CD4-positive, alpha-beta T cell treated with Interleukin-6 for 4 hours (primary cell): ENCODE measurements around the gene MDN1.
"Not testable (repeated sequence)": the region's sequence is repeated elsewhere in the genome, so short reads cannot be mapped to it uniquely, and the experiment has no call there.

ENCODE experiments used
- DNase-seq: peaks from one replicate; pipeline ENCODE4 v3.0.0-alpha.2; 2020; ENCODE audit warnings: mixed read lengths

Gene MDN1, protein sequence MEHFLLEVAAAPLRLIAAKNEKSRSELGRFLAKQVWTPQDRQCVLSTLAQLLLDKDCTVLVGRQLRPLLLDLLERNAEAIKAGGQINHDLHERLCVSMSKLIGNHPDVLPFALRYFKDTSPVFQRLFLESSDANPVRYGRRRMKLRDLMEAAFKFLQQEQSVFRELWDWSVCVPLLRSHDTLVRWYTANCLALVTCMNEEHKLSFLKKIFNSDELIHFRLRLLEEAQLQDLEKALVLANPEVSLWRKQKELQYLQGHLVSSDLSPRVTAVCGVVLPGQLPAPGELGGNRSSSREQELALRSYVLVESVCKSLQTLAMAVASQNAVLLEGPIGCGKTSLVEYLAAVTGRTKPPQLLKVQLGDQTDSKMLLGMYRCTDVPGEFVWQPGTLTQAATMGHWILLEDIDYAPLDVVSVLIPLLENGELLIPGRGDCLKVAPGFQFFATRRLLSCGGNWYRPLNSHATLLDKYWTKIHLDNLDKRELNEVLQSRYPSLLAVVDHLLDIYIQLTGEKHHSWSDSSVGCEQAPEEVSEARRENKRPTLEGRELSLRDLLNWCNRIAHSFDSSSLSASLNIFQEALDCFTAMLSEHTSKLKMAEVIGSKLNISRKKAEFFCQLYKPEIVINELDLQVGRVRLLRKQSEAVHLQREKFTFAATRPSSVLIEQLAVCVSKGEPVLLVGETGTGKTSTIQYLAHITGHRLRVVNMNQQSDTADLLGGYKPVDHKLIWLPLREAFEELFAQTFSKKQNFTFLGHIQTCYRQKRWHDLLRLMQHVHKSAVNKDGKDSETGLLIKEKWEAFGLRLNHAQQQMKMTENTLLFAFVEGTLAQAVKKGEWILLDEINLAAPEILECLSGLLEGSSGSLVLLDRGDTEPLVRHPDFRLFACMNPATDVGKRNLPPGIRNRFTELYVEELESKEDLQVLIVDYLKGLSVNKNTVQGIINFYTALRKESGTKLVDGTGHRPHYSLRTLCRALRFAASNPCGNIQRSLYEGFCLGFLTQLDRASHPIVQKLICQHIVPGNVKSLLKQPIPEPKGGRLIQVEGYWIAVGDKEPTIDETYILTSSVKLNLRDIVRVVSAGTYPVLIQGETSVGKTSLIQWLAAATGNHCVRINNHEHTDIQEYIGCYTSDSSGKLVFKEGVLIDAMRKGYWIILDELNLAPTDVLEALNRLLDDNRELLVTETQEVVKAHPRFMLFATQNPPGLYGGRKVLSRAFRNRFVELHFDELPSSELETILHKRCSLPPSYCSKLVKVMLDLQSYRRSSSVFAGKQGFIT (N-terminal part only)

GRCh38 chr6:89819336-89820130, at the start of gene MDN1:
MDN1 (minus strand) TSS chr6:89819794; CDS start chr6:89819607, 187 bp downstream.
- DNase-seq = peak; percentile 90

DNA sequence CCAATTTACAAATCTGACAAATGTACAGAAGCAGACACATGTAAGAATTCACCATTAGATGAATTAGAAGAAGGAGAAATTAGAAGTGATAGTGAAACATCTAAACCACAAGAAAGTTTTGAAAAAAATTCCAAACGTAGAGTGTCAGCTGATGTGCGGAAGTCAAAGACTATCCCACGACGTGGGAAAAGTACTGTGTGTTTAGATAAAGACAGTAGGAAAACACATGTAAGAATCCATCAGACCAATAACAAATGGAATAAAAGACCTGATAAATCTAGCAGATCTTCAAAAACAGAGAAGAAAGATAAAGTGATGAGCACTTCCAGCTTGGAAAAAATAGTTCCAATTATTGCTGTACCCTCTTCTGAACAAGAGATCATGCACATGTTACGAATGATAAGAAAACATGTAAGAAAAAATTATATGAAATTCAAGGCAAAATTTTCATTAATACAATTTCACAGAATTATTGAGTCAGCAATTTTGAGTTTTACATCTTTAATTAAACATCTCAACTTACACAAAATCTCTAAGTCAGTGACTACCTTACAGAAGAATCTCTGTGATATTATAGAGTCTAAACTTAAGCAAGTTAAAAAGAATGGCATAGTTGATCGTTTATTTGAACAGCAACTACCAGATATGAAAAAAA, 46.6 kb upstream of the MDN1 start:
- no peak for DNase-seq

DNA sequence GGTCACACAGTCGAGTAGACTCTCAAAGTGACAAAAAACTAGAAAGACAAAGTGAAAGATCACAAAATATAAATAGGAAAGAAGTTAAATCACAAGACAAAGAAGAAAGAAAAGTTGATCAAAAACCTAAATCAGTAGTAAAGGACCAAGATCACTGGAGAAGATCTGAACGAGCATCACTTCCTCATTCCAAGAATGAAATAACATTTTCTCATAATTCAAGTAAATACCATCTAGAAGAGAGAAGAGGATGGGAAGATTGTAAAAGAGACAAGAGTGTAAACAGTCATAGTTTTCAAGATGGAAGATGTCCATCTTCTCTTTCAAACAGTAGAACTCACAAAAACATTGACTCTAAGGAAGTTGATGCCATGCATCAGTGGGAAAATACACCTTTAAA, 43.1 kb upstream of the MDN1 start:
- DNase-seq = no peak

GRCh38 chr6:89862273-89862672, 42.7 kb upstream of the MDN1 start:
- DNase-seq = no peak

- no peak for DNase-seq
Observed at GRCh38 chr6:89859744-89860143, 40.1 kb upstream of the MDN1 start.

DNA sequence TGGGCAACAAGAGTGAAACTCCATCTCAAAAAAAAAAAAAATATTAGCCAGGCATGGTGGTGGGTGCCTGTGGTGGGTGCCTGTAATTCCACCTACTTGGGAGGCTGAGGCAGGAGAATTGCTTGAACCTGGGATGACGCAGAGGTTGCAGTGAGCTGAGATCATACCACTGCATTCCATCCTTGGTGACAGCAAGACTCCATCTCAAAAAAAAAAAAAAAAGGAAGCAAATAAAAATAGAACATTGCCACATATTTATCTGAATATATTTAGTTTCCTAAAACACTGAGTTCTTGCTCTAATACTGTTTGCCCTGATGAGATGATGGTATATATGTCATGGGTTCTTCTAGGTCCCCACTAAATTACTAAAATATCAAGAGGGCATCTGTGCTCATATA, 38.4 kb upstream of the MDN1 start:
- no peak for DNase-seq

DNA sequence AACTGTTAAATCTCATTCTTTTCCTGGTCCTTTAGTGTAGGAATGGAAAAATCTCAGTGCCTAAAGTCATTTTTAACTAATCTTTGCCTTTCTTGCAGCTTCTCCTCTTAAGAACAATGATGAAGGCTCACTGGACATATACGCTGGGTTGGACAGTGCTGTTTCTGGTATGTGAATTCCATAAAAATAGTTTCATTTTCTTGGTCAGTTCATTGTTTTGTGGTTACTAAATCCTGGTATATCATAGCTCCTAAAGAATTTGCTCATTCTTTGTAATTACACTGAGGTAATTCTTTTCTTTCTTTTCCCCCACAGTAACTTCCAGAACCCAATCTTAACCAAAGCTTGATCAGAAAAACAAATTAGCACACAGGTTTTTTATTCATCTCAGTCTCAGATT, 33.5 kb upstream of the MDN1 start:
- no peak for DNase-seq

GRCh38 chr6:89847513-89847912, 27.9 kb upstream of the MDN1 start:
- DNase-seq = not testable (repeated sequence)

DNA sequence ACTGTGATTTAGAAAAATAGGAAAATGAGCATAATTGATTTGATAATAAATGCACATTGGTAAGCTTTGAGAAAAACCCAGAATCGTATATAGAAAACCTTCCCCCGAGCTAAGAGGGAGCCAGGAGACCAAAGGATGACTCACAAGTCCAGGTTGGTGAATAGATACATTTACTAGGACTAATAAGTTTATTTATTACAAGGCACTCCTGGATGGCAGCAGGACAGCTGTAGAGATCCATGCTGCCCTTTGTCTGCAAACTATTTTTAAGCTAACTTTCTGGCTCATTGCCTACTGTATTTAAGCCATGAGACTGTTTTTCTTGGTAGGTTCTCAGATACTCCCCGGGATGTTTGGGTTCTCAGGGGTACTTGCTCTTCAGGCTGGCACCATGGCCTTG, 23.5 kb upstream of the MDN1 start:
- DNase-seq = no peak

DNA sequence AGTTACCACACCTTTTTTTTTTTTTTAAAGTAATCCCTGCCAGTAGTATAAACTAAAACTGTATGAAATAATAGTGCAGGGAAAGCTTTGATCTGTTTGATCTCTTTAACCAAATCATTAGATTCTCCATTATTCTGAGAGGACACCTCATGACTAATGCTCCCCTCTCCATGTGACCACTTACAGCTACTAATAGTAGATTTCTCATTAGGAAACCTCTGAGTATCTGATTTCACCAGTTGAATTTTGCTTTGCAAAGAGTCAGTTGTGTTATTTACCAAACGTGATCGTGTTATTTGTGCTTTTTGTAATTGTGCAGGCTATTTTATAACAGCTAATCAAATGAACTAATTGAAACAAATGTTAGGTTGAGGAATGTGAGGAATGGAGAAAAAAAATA, 22.6 kb upstream of the MDN1 start:
- no peak for DNase-seq

DNA sequence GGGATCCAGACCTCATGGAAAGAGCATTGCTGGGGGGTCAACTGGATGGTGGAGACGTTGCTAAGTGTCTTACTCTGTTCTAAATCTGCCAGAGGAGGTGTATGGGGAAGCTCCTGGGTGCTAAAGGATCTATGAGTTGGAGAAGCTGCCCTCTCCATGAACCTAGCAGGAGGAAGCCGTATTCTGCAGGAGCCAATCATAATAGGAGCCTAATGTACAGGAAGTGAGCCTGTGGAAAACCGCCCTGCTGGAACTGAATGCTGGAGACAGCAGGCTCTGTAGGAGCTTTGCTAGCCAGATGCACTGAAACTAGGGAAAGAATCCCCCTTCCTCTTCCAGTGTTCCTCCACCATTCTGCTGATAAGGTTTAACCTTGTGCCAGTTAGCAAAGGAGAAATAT, 20.9 kb upstream of the MDN1 start:
- no peak for DNase-seq

DNA sequence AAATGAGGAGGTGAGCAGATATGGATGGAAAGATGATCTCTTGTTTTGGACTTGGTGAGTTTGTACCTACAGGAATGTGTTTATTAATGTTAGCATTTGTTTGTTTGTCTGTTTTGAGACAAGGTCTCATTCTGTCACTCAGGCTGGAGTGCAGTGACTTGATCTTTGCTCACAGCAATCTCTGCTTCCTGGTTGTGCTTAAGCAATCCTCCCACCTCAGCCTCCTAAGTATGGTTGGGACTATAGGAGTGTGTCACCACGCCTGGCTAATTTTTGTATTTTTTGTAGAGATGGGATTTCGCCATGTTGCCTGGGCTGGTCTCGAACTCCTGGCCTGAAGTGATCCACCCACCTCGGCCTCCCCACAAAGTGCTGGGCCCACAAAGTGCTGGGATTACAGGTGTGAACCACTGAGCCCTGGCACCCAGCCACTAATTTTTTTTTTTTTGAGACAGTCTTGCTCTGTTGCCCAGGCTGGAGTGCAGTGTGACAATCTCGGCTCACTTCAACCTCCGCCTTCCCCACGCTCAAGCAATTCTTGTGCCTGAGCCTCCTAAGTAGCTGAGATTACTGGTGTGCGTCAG, 17.1 kb upstream of the MDN1 start:
- DNase-seq = no peak

GRCh38 chr6:89834884-89835792, 15.5 kb upstream of the MDN1 start:
- peak; percentile 63 for DNase-seq

GRCh38 chr6:89830170-89830809, 10.7 kb upstream of the MDN1 start:
- DNase-seq = no peak

DNA sequence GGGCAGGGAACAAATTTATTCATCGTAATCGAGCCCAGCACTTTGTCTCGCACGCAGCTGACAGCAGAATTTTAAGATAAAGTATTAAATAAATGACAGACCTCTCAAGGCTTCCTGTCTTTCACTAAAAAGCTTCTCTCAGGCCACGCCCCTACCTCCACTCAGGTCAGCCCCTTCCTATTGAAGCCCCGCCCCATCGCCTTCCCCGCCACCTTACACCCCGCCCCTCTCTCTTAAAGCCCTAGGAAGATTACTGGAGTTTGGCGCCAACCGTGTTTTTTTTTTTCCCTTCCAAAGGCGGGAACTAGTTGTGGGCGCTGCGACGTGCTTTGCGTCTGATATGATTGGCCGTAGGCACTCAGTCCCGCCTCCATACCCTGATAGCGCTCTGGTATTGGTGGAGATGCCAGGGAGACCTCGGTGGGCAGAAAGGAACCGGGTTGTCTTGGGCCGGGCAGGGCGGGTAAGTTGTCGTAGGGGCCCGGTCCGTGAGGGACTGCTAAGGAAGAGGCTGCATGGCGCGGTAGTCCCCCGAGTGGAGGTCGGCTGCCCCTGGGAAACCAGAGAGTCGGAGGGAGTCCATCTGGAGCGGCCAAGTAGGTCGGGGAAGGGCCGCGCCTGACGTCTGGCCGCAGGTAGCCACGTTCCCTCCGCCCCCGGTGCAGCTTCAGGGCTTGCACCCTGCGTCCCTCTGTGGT, 10.0 kb upstream of the MDN1 start, which contains the start of gene CASP8AP2:
Gene CASP8AP2 (plus strand): TSS at position 409 of the 698 bp plus-strand sequence.
- DNase-seq = peak; percentile 97

DNA sequence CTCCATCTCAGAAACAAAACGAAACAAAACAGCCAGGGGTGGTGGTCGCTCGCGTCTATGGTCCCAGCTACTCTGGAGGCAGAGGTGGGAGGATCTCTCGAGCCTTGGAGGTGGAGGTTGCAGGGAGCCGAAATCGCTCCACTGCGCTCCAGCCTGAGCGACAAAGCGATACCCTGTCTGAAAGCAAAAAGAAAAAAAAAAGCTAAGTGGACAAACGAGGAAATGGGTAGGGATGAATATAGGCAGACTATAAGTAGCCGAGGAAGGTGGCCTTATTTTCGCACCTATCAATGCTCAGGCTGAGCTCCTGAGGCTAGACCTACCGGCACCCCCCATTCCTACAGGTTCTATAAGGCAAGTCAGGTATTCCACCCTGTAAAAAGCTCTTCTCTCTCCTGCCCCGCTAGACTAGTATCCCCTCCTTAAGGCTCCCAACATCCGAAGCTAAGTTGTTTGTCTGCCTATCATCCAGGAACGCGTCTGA, 9.4 kb upstream of the MDN1 start:
- peak; percentile 33 for DNase-seq

DNA sequence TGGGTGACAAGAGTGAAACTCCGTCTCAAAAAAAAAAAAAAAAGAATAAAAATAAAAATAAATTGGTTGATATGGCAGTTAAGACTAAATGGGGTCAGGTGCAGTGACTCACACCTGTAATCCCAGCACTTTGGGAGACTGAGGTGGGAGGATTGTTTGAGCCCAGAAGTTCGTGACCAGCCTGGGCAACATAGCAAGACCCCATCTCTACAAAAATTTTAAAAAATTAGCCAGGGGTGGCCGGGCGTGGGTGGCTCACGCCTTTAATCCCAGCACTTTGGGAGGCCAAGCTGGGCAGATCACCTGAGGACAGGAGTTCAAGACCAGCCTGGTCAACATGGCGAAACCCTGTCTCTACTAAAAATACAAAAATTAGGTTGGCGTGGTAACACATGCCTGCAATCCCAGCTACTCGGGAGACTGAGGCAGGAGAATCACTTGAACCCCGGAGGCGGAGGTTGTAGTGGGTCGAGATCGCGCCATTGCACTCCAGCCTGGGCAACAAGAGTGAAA, 8.9 kb upstream of the MDN1 start:
- not testable (repeated sequence) for DNase-seq

GRCh38 chr6:89826029-89826528, 6.5 kb upstream of the MDN1 start:
- DNase-seq = no peak
